Naive thymus-derived CD4-positive, alpha-beta T cell (primary cell): Measurements from ENCODE around the gene CRYBG3. TPM values are rescaled to one million over a fixed set of nuclear protein-coding genes. Genes with fewer than 3 reads are reported as not detected.

Experiments
- ATAC-seq: fragments of 150-1000 bp; cut with Tn5 transposase; 2 replicates; pipeline ENCODE4 v1.10.0; 2021; ENCODE audit warnings: mild to moderate bottlenecking, moderate library complexity
- CTCF ChIA-PET: fragments of 350-600 bp; sonication (Branson Sonifier 250); formaldehyde crosslinking; loops from one replicate; lab custom pipeline; 2021; ENCODE audit warnings: antibody characterized with exemption; lab: Charles Lee
- POLR2A ChIA-PET: fragments of 350-600 bp; sonication (Branson Sonifier 250); formaldehyde crosslinking; loops from one replicate; lab custom pipeline; 2021; ENCODE audit warnings: antibody characterized with exemption, inconsistent platforms; lab: Charles Lee
- DNase-seq, 9 donors: peaks; one replicate each; pipeline versions ENCODE4 v3.0.0 to v3.0.0-alpha.2; 2020 to 2022; ENCODE audit warnings: mixed read lengths in 1 of 9
- H3K27ac ChIP-seq: one replicate; pipeline ENCODE4 v1.7.0; 2013; ENCODE audit warnings: mild to moderate bottlenecking, low read depth, low read length, moderate library complexity
- H3K27me3 ChIP-seq, 2 donors: one replicate each; pipeline ENCODE4 v1.7.0; 2013; ENCODE audit warnings: low read length in 2 of 2, mild to moderate bottlenecking in 2 of 2, moderate library complexity in 2 of 2; ENCODE audit not compliant: control insufficient read depth in 2 of 2, insufficient read depth in 2 of 2
- H3K36me3 ChIP-seq, 3 experiments: 1 replicate in 2 of 3; 2 replicates in 1 of 3; pipeline ENCODE4 v1.7.0; 2013; ENCODE audit warnings: low read length in 3 of 3, mild to moderate bottlenecking in 3 of 3, moderate library complexity in 1 of 3; ENCODE audit not compliant: insufficient read depth in 3 of 3, control insufficient read depth in 2 of 3
- H3K4me1 ChIP-seq, 2 donors: one replicate each; pipeline ENCODE4 v1.7.0; 2013; ENCODE audit warnings: low read length in 2 of 2, mild to moderate bottlenecking in 2 of 2, moderate library complexity in 1 of 2; ENCODE audit not compliant: control insufficient read depth in 2 of 2, insufficient read depth in 2 of 2
- H3K4me3 ChIP-seq: 2 replicates; pipeline ENCODE4 v1.7.0; 2013; ENCODE audit warnings: mild to moderate bottlenecking, low read length
- H3K9me3 ChIP-seq, 3 experiments: 1 replicate in 2 of 3; 2 replicates in 1 of 3; pipeline ENCODE4 v1.7.0; 2013; ENCODE audit warnings: low read length in 3 of 3; ENCODE audit not compliant: control insufficient read depth in 2 of 3
- H3K27ac Mint-ChIP-seq, 9 donors: one replicate each; pipeline ENCODE4 v1.8.0; 2020 to 2022; ENCODE audit warnings: mixed read lengths in 9 of 9, mild to moderate bottlenecking in 8 of 9, moderate library complexity in 5 of 9, inconsistent platforms in 2 of 9
- H3K27me3 Mint-ChIP-seq, 5 donors: one replicate each; pipeline ENCODE4 v1.8.0; 2021 to 2022; ENCODE audit warnings: mixed read lengths in 5 of 5, mild to moderate bottlenecking in 1 of 5
- H3K36me3 Mint-ChIP-seq, 5 donors: one replicate each; pipeline ENCODE4 v1.8.0; 2020 to 2022; ENCODE audit warnings: mixed read lengths in 5 of 5, mild to moderate bottlenecking in 3 of 5, inconsistent platforms in 1 of 5
- H3K4me1 Mint-ChIP-seq, 7 donors: one replicate each; pipeline ENCODE4 v1.8.0; 2020 to 2022; ENCODE audit warnings: mixed read lengths in 7 of 7, mild to moderate bottlenecking in 3 of 7, inconsistent platforms in 1 of 7
- H3K4me3 Mint-ChIP-seq, 10 donors: one replicate each; pipeline ENCODE4 v1.8.0; 2020 to 2022; ENCODE audit warnings: mild to moderate bottlenecking in 10 of 10, mixed read lengths in 10 of 10, moderate library complexity in 6 of 10, inconsistent platforms in 2 of 10
- H3K9me3 Mint-ChIP-seq, 11 donors: one replicate each; pipeline ENCODE4 v1.8.0; 2020 to 2022; ENCODE audit warnings: mixed read lengths in 11 of 11, mild to moderate bottlenecking in 4 of 11, inconsistent platforms in 1 of 11, moderate library complexity in 1 of 11
- intact Hi-C, 2 donors: fragments of 100-400 bp; cut with micrococcal nuclease; formaldehyde crosslinking; loops; one replicate each; pipeline ENCODE4 v1.15.1; 2023
- polyA plus RNA-seq, 2 donors: library from polyadenylated mRNA; unstranded; fragments of 300-500 nt; fragmentation: Illumina TruSeq; gene quantifications; one replicate each; pipeline ENCODE4 v1.2.3, GENCODE V29; 2021
- total RNA-seq, 6 experiments: library from RNA in 5 of 6; stranded (reverse) in 5 of 6; gene quantifications; 1 replicate in 5 of 6; 2 replicates in 1 of 6; pipeline ENCODE4 v1.2.3 and lab custom pipeline; 2021 to 2026

CRYBG3 gene
- total RNA-seq (10 to 100 TPM in 1 of 5 experiments, 1 to 10 TPM in 4; 1.8 to 11.2 (median 5.1) TPM), polyA plus RNA-seq (under 1 TPM; 0.86 to 0.92 TPM), total RNA-seq (lab: John Stamatoyannopoulos, UW) (14.1 reads per million, percentile 43 among the genes with 10 or more reads in this experiment)

DNA sequence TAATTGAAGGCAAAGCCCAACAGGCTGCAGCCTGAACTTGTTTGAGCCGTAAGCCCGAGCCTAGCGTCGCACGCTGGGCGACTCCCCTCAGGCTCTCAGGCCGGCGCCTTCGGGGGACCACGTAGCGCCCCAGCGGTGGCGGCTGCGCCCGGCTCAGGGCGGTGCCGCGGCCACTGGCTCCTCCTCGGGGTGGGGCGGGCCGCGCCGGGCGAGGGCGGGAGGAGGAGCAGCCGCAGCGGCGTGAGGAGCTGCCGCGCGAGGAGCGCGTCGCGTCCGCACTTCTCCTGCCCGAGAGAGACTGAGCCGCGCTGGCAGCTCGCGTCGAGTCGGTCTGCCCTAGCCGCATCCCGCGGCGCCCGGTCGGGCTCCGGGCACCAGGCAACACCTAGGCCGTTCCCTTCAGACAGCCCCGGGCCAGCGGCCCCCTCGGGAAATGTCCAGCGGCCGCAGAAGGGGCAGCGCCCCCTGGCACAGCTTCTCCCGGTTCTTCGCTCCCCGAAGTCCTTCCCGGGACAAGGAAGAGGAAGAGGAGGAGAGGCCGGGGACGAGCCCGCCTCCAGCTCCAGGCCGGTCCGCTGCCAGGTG, at the start of gene CRYBG3:
Gene CRYBG3 (plus strand): TSS at position 238 of the 585 bp plus-strand sequence. CDS start 196 bp downstream, at position 434.
- ATAC-seq (peak; percentile 98), DNase-seq (peak; percentile 64 to 93 (median 81))
- Histone ChIP-seq H3K4me1 (peaks cover 0 to 6% of the 10 kb centered on the region in 2 donors), H3K36me3 (no peaks in the 10 kb centered on the region), H3K27ac (peak within 1 kb of the TSS; percentile 52), H3K9me3 (no peaks in the 10 kb centered on the region), H3K4me3 (peak within 1 kb of the TSS; percentile 83), H3K27me3 (peaks cover 0 to 3% of the 10 kb centered on the region in 2 donors)
- Mint-ChIP-seq H3K27ac (peak within 1 kb of the TSS; percentile 76 to 98 (median 87)), H3K4me1 (peaks cover 14 to 36% (median 21%) of the 10 kb centered on the region in 7 donors), H3K9me3 (no peaks in the 10 kb centered on the region), H3K27me3 (peaks cover 4 to 29% (median 26%) of the 10 kb centered on the region in 5 donors), H3K36me3 (peaks cover 0 to 5% (median 0%) of the 10 kb centered on the region in 5 donors), H3K4me3 (peak within 1 kb of the TSS; percentile 93 to 98 (median 95))
- intact Hi-C loops = loop anchor here (1.0 to 10.0 kb wide), 15 partner anchors 29 to 1995 kb away; partner anchors contain the start of genes ARL6 (in 2 of the 2), CPOX (in 2 of the 2), DCBLD2 (in 2 of the 2) and CLDND1 (in 1 of the 2)
- CTCF ChIA-PET = interaction anchor here (0.8 to 1.2 kb wide), 5 partner anchors 21 to 169 kb away, joined by 3 read pairs; no protein-coding TSS in a partner anchor
- POLR2A ChIA-PET = interaction anchor here (0.8 to 1.8 kb wide), 8 partner anchors 17 to 209 kb away, joined by 3 to 6 read pairs (median 4); partner anchors contain the start of gene ARL6

DNA sequence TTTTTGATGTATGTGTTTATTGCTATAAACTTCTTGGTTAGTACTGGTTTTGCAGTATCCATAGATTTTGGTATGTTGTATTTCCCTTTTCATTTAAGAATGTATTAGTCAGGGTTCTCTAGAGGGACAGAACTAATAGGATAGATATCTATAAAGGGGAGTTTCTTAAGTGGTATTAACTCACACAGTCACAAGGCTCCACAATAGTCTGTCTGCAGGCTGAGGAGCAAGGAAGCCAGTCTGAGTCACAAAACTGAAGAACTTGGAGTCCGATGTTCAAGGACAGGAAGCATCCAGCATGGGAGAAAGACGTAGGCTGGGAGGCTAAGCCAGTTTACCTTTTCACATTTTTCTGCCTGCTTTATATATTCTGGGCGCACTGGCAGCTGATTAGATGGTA, 48.9 kb upstream of the CRYBG3 start:
- no peaks in the 10 kb centered on the region for H3K36me3 ChIP-seq
- no peak overlapping the region for H3K27ac Mint-ChIP-seq
- no peaks in the 10 kb centered on the region for H3K27me3 Mint-ChIP-seq
- no peak for DNase-seq
- POLR2A ChIA-PET = no interaction called here
- no peaks in the 10 kb centered on the region for H3K9me3 ChIP-seq
- H3K4me3 ChIP-seq = no peak overlapping the region
- no peaks in the 10 kb centered on the region for H3K4me1 Mint-ChIP-seq
- H3K27me3 ChIP-seq = no peaks in the 10 kb centered on the region
- no peaks in the 10 kb centered on the region for H3K9me3 Mint-ChIP-seq
- intact Hi-C loops = no loop called here
- H3K4me1 ChIP-seq = no peaks in the 10 kb centered on the region
- peaks cover 10 to 69% (median 38%) of the 10 kb centered on the region in 5 donors for H3K36me3 Mint-ChIP-seq
- CTCF ChIA-PET = no interaction called here
- no peak overlapping the region for H3K4me3 Mint-ChIP-seq
- no peak overlapping the region for H3K27ac ChIP-seq
- ATAC-seq = no peak

DNA sequence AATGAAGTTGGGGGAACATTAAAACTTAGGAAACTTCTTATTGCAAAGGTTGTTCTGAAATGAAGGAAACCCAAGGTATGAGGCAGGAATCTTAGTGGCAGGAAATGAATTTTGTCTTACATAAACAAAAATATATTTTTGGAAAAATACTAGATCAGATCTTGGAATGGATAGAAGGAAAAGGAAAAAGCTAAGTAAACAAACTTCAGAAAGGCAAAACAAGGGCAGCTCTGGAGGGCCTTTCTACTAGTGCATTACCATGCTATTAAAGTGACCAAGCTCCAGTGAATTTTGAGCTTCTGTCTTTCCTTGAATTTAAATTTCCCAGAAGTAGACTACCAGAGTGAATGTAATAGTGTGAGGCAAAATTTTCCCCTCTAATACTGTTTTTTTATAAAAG, 43.7 kb upstream of the CRYBG3 start:
- no peaks in the 10 kb centered on the region for H3K4me1 Mint-ChIP-seq
- H3K36me3 Mint-ChIP-seq = peaks cover 3 to 47% (median 12%) of the 10 kb centered on the region in 5 donors
- CTCF ChIA-PET = no interaction called here
- Histone ChIP-seq H3K4me3 (no peak overlapping the region), H3K36me3 (no peaks in the 10 kb centered on the region), H3K27me3 (no peaks in the 10 kb centered on the region), H3K27ac (no peak overlapping the region), H3K9me3 (no peaks in the 10 kb centered on the region), H3K4me1 (no peaks in the 10 kb centered on the region)
- no peaks in the 10 kb centered on the region for H3K27me3 Mint-ChIP-seq
- DNase-seq (no peak), ATAC-seq (no peak)
- H3K9me3 Mint-ChIP-seq = no peaks in the 10 kb centered on the region
- POLR2A ChIA-PET = no interaction called here
- H3K4me3 Mint-ChIP-seq = no peak overlapping the region
- intact Hi-C loops = no loop called here
- H3K27ac Mint-ChIP-seq = no peak overlapping the region

DNA sequence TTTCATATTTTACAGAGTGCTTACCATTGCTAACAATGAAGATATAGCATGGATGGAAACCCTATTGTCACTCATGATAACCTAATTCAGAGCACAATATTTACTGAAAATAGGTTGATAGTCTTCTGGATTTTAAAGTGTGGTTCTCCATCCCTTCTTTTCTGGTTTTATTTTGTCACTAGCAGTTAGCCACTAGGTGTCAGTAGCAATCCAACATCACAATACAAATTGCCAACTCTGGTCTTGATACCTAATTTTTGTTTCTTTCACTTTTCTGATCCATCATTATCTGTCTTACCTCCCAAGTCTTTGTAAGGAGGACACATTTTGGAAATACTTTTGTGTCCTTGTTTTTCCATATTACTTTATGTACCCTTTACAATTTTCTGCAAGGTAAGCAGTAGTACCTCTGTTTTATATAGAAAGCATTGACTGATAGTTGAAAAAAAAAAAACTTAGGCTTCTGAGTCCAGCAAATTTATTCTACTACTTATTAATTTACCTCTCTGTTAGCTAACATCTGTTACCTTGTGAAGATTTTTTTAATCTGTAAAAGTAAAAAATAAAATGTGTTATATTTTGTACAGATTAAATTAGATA, 28.3 kb upstream of the CRYBG3 start:
- DNase-seq (peak in 7 of 9 donors; percentile 30 to 67 (median 61)), ATAC-seq (peak; percentile 80)
- Histone ChIP-seq H3K27me3 (no peaks in the 10 kb centered on the region), H3K27ac (no peak overlapping the region), H3K4me3 (no peak overlapping the region), H3K4me1 (no peaks in the 10 kb centered on the region), H3K9me3 (no peaks in the 10 kb centered on the region), H3K36me3 (no peaks in the 10 kb centered on the region)
- intact Hi-C loops = loop anchor here (1.0 to 10.0 kb wide), 8 partner anchors 28 to 929 kb away; partner anchors contain the start of gene RIOX2 (in 1 of the 2)
- no peaks in the 10 kb centered on the region for H3K27me3 Mint-ChIP-seq
- no peak overlapping the region for H3K4me3 Mint-ChIP-seq
- ChIA-PET POLR2A (no interaction called here), CTCF (interaction anchor here (0.7 to 4.5 kb wide), 6 partner anchors 9 to 233 kb away, joined by 4 to 49 read pairs (median 6); no protein-coding TSS in a partner anchor)
- H3K9me3 Mint-ChIP-seq = no peaks in the 10 kb centered on the region
- H3K4me1 Mint-ChIP-seq = peaks cover 0 to 3% (median 0%) of the 10 kb centered on the region in 7 donors
- peaks cover 0 to 6% (median 0%) of the 10 kb centered on the region in 5 donors for H3K36me3 Mint-ChIP-seq
- no peak overlapping the region for H3K27ac Mint-ChIP-seq

DNA sequence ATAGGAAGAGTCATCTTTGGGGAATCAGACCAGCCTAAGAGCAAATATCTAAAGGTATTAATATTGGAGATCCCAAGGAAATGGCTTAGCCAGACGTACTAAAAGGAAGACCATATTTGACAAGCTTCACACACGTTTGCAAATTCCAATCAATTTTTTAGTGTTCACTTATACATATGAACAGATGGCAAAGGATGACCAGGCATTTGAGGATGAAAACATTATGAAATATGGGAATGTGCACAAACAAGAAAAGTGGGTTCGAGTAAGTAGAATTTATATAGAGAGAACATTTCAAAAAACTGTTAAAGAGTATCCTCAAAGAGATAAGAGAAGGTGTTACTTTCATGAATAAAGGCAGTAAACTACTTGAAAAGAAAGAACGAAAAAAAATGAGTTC, 25.9 kb upstream of the CRYBG3 start:
- POLR2A ChIA-PET = interaction anchor here (1.5 kb wide), 1 partner anchor 226 kb away, joined by 4 read pairs; no protein-coding TSS in a partner anchor
- no peak overlapping the region for H3K4me3 ChIP-seq
- CTCF ChIA-PET = interaction anchor here (4.5 kb wide), 1 partner anchor 227 kb away, joined by 49 read pairs; no protein-coding TSS in a partner anchor
- no peak overlapping the region for H3K4me3 Mint-ChIP-seq
- no peaks in the 10 kb centered on the region for H3K36me3 ChIP-seq
- peak overlapping the region in 1 of 9 donors; percentile 53 for H3K27ac Mint-ChIP-seq
- peaks cover 0 to 3% (median 0%) of the 10 kb centered on the region in 7 donors for H3K4me1 Mint-ChIP-seq
- DNase-seq (no peak), ATAC-seq (no peak)
- H3K9me3 ChIP-seq = no peaks in the 10 kb centered on the region
- intact Hi-C loops = loop anchor here (2.0 to 10.0 kb wide), 2 partner anchors 19 to 931 kb away; no protein-coding TSS in a partner anchor
- no peaks in the 10 kb centered on the region for H3K4me1 ChIP-seq
- H3K27ac ChIP-seq = no peak overlapping the region
- no peaks in the 10 kb centered on the region for H3K27me3 ChIP-seq
- no peaks in the 10 kb centered on the region for H3K9me3 Mint-ChIP-seq
- H3K27me3 Mint-ChIP-seq = no peaks in the 10 kb centered on the region
- H3K36me3 Mint-ChIP-seq = peaks cover 0 to 10% (median 0%) of the 10 kb centered on the region in 5 donors

DNA sequence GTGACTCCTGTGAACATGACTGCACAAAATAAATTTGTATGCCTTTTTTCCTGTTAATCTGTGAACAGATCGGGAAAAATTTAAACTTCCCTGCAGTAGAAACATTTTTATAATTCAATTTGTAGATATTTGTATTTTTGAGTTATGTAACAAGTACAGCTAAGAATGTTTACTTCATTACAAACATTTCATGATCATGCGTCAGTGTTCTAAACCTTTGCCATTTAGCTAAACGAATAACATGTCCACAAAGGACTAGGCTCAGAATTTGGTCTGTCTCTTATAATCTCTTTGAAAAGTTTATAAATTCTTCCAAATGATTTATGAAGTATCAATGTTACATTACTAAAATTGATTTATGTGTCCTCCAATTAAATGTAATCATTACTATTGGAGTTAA, 17.3 kb upstream of the CRYBG3 start:
- no peak overlapping the region for H3K4me3 Mint-ChIP-seq
- H3K4me3 ChIP-seq = no peak overlapping the region
- no peaks in the 10 kb centered on the region for H3K9me3 ChIP-seq
- ATAC-seq (no peak), DNase-seq (no peak)
- H3K4me1 ChIP-seq = no peaks in the 10 kb centered on the region
- H3K36me3 Mint-ChIP-seq = peaks cover 0 to 8% (median 5%) of the 10 kb centered on the region in 5 donors
- no peaks in the 10 kb centered on the region for H3K36me3 ChIP-seq
- H3K27ac ChIP-seq = no peak overlapping the region
- H3K9me3 Mint-ChIP-seq = peaks cover 0 to 3% (median 0%) of the 10 kb centered on the region in 11 donors
- POLR2A ChIA-PET = interaction anchor here (0.6 kb wide), 1 partner anchor 68 kb away, joined by 3 read pairs; no protein-coding TSS in a partner anchor
- H3K27ac Mint-ChIP-seq = no peak overlapping the region
- peaks cover 0 to 21% (median 9%) of the 10 kb centered on the region in 5 donors for H3K27me3 Mint-ChIP-seq
- intact Hi-C loops = no loop called here
- no peaks in the 10 kb centered on the region for H3K27me3 ChIP-seq
- CTCF ChIA-PET = interaction anchor here (0.8 kb wide), 1 partner anchor 219 kb away, joined by 3 read pairs; no protein-coding TSS in a partner anchor
- peaks cover 0 to 2% (median 0%) of the 10 kb centered on the region in 7 donors for H3K4me1 Mint-ChIP-seq
